ENCODE measurements around the gene SSMEM1. TPM values are rescaled to one million over a fixed set of nuclear protein-coding genes. Genes with fewer than 3 reads are reported as not detected.

SSMEM1 gene
- total and polyA plus RNA-seq, 12 donors, result 0.06 to 0.13 TPM; not detected in 10

DNA sequence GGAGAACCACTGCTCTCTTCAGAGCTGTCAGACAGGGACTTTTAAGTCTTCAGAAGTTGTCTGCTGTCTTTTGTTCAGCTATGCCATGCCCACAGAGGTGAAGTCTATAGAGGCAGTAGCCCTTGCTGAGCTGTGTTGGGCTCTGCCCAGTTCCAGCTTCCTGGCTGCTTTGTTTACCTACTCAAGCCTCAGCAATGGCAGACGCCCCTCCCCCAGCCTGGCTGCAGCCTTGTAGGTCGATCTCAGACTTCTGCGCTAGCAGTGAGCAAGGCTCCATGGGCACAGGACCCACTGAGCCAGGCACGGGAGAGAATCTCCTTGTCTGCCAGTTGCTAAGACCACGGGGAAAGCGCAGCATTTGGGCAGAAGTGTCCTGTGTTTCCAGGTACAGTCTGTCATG, 46.9 kb downstream of the SSMEM1 start:
- no peak overlapping the region for H3K27ac ChIP-seq
- intact Hi-C loops (cut with DNase I), result no loop called here
- H3K36me3 ChIP-seq (replicated peaks in 1 of 2), result no peaks in the 10 kb centered on the region
- no peak for DNase-seq
- TF ChIP-seq, protein P1, sequence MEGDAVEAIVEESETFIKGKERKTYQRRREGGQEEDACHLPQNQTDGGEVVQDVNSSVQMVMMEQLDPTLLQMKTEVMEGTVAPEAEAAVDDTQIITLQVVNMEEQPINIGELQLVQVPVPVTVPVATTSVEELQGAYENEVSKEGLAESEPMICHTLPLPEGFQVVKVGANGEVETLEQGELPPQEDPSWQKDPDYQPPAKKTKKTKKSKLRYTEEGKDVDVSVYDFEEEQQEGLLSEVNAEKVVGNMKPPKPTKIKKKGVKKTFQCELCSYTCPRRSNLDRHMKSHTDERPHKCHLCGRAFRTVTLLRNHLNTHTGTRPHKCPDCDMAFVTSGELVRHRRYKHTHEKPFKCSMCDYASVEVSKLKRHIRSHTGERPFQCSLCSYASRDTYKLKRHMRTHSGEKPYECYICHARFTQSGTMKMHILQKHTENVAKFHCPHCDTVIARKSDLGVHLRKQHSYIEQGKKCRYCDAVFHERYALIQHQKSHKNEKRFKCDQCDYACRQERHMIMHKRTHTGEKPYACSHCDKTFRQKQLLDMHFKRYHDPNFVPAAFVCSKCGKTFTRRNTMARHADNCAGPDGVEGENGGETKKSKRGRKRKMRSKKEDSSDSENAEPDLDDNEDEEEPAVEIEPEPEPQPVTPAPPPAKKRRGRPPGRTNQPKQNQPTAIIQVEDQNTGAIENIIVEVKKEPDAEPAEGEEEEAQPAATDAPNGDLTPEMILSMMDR (IDR thresholded peaks at IDR 0.05), result no peak
- no peak for TF ChIP-seq POLR2A (IDR thresholded peaks at IDR 0.05)
- no peaks in the 10 kb centered on the region for H3K27me3 ChIP-seq
- no peaks in the 10 kb centered on the region for H3K9me3 ChIP-seq (replicated peaks in 1 of 3)
- WGBS, 4 donors, result 79 to 90% (median 85%) methylated on average over 2 to 6 of the region's 6 CpGs
- no peaks in the 10 kb centered on the region for H3K4me1 ChIP-seq (replicated peaks in 1 of 2)
- H3K4me3 ChIP-seq, result no peak overlapping the region

DNA sequence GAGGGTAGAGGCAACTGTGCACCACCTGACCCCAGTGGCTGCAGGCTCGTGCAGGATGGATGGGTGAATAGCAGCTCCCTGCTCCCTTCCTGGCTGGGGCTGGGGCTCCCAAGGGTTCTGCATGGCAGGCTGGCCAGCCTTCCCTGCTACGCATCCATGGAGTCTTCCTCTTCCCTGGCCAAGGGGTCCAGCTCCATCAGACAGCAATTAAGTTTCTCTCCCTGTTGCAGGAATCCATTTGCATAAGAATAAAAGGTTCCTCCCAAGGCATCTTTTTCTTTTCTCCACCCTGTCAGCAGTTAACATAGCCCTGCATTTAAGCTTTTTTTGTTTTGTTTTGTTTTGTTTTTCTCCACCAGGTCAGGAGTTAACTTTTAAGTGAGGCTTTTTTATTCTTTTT, 49.0 kb downstream of the SSMEM1 start:
- Histone ChIP-seq H3K27ac (no peak overlapping the region), H3K4me3 (no peak overlapping the region), H3K9me3 (replicated peaks in 1 of 3) (no peaks in the 10 kb centered on the region), H3K36me3 (replicated peaks in 1 of 2) (no peaks in the 10 kb centered on the region), H3K27me3 (no peaks in the 10 kb centered on the region), H3K4me1 (replicated peaks in 1 of 2) (no peaks in the 10 kb centered on the region)
- TF ChIP-seq, protein P1 (IDR thresholded peaks at IDR 0.05), result no peak
- no peak for TF ChIP-seq POLR2A (IDR thresholded peaks at IDR 0.05)
- DNase-seq, result no peak
- WGBS, 4 donors, result 71 to 88% (median 83%) methylated on average over 2 of the region's 2 CpGs
- intact Hi-C loops (cut with DNase I), result no loop called here

DNA sequence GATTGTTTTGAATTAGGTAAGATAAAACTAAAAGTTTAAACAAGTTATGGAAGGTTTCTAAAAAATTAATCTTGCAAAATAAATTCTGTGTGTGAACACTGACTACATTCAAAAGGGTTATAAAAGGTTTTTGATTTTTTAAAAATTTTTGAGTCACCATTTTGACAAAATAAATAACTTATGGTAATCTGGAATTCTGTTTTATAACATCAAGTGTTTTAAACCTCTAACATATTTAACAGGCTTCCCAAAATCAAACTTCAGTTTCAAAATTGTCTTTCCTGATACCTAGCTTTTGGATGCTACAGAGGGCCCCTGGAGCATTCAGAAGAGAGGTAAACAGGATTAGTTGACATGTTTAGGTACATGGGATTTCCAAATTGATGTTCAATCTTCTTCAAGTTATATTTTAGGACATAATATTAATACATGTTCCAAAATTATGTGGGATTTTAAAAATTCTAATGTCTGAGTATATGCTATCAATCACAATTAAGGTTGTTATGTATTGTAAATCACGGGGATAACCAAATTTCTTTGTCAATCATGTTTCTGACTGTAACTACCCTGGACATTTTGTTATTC, 50.9 kb downstream of the SSMEM1 start:
- Histone ChIP-seq H3K27ac (no peak overlapping the region), H3K4me3 (no peak overlapping the region), H3K9me3 (replicated peaks in 1 of 3) (no peaks in the 10 kb centered on the region), H3K27me3 (no peaks in the 10 kb centered on the region), H3K36me3 (replicated peaks in 1 of 2) (no peaks in the 10 kb centered on the region), H3K4me1 (replicated peaks in 1 of 2) (no peaks in the 10 kb centered on the region)
- TF ChIP-seq, protein P1 (IDR thresholded peaks at IDR 0.05), result no peak
- TF ChIP-seq POLR2A (IDR thresholded peaks at IDR 0.05), result no peak
- intact Hi-C loops (cut with DNase I), result no loop called here
- 73 to 82% (median 75%) methylated on average over 1 of the region's 1 CpG for WGBS, 4 donors
- DNase-seq, result no peak

DNA sequence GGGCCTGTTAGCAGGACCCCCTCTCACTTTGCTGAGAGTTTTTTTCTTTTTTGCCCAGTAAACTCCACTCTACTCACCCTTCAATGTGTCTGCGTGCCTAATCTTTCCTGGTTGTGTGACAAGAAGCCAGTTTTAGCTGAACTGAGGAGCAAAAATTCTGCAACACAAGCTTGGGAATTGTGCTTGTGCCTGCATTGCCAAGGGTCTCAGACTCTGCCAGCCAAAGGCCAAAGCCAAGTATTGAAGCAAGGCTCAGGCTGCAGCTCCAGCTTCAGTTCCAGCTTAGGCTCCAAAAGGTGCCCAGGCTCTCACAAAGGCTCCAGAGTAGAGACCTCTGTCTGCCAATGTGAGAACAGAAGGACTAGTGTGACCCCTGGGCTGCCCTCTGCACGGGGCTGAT, 54.8 kb downstream of the SSMEM1 start:
- Histone ChIP-seq H3K36me3 (replicated peaks in 1 of 2) (no peaks in the 10 kb centered on the region), H3K4me3 (no peak overlapping the region), H3K27ac (no peak overlapping the region), H3K4me1 (replicated peaks in 1 of 2) (no peaks in the 10 kb centered on the region), H3K27me3 (no peaks in the 10 kb centered on the region), H3K9me3 (replicated peaks in 1 of 3) (no peaks in the 10 kb centered on the region)
- DNase-seq, result no peak
- 67 to 89% (median 72%) methylated on average over 1 to 2 of the region's 2 CpGs for WGBS, 4 donors
- intact Hi-C loops (cut with DNase I), result no loop called here
- no peak for TF ChIP-seq POLR2A (IDR thresholded peaks at IDR 0.05)
- TF ChIP-seq, protein P1 (IDR thresholded peaks at IDR 0.05), result no peak
